Measurements from ENCODE around the gene PGK1.
"Not testable (repeated sequence)": the region's sequence is repeated elsewhere in the genome, so short reads cannot be mapped to it uniquely, and the experiment has no call there.

Gene PGK1

GRCh38 chrX:78103623-78104446, at the start of gene PGK1:
TSS of gene PGK1 (plus strand) at chrX:78104248. CDS start at chrX:78104341, 93 bp downstream.
- DNase-seq, result peak; percentile 67

DNA sequence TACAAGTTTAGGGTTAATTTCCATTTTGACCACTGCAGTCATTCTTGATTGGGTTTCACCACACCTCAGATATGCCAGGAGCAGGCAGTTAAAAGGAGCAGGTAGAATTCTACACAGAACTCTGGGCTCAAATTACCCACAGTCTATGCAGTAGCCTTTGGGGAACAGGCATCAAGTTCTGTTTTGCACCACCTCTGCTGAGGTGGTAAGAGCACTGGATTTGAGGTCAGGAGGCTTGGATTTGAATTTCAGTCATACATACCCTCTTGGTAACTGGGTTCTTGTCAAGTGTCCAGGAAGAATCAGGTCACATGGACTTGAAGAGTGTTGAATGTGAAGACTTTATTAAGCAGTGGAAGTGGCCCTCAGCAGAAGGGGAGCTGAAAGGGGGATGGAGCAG, 40.4 kb upstream of the PGK1 start:
- no peak for DNase-seq

DNA sequence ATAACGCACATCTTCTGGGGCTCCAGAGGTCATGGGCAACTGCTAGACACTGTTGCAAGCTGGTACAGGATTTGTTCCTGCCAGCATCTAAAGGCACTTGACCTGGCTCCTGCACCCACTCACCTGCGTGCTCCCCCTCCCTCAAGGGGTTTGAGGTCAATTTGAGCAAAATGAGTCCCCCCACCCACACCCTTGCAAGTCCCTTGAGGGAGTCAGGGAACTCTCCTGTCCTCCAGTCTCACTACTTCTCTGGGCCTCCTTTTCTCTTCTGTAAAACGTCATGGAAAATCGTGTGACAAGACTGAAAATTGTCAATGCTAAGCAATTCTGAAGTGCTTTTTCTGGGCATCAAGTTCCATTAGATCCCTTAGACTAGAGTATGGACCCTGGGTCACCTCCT, 39.9 kb upstream of the PGK1 start:
- no peak for DNase-seq

DNA sequence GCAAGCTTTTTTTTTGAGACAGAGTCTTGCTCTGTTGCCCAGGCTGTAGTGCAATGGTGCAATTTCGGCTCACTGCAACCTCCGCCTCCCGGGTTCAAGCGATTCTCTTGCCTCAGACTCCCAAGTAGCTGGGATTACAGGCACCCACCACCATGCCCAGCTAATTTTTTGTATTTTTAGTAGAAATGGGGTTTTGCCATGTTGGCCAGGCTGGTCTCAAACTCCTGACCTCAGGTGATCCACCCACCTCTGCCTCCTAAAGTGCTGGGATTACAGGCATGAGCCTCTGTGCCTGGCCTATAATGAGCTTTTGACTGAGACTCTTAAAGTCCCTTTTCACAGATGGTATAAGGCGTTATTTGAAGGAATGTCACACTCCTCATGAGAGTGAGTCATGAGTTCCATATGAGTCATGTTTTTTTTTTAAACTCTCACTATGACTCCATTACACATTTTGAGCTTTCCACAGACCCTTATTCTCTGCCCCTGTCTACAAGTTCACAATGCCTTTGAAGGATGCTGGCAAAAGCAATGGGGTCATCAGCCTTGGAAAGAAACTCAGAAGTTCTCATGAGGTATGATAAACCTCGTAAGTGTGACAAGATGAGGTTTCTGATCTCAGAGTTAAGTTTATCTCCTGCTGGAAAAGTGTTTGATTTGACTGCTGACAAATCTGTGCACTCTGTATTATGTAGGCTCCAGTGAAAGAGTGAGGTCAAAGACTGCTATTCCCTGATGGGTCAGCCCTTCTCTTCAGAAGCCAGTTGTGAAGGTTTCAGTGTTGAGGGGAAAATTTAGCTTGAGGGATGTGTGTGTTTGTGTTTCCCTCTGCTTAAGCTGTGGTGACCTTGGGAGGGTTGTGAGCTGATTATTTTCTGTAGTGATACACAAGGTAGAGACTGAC, 39.1 kb upstream of the PGK1 start:
- not testable (repeated sequence) for DNase-seq

DNA sequence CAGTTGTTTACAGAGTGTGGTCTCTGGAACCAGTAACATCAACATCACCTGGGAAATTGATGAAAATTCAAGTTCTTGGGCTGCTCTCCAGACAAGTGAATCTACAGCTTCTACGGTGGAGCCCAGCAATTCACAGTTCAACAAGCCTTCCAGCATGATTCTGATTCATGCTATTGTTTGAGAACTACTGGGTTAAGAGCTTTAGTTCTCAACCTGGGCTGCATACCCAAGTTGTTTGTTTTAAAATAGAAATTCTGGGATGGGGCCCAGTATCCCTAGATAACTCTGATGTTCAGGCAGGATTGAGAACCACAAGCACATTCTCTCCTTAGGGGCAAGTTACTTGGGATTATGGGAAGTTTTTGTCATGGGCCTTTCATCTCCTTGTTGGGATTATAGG, 37.9 kb upstream of the PGK1 start:
- no peak for DNase-seq

- DNase-seq, result no peak
These were observed 32.7 kb upstream of the PGK1 start for GRCh38 chrX:78071331-78071730.

DNA sequence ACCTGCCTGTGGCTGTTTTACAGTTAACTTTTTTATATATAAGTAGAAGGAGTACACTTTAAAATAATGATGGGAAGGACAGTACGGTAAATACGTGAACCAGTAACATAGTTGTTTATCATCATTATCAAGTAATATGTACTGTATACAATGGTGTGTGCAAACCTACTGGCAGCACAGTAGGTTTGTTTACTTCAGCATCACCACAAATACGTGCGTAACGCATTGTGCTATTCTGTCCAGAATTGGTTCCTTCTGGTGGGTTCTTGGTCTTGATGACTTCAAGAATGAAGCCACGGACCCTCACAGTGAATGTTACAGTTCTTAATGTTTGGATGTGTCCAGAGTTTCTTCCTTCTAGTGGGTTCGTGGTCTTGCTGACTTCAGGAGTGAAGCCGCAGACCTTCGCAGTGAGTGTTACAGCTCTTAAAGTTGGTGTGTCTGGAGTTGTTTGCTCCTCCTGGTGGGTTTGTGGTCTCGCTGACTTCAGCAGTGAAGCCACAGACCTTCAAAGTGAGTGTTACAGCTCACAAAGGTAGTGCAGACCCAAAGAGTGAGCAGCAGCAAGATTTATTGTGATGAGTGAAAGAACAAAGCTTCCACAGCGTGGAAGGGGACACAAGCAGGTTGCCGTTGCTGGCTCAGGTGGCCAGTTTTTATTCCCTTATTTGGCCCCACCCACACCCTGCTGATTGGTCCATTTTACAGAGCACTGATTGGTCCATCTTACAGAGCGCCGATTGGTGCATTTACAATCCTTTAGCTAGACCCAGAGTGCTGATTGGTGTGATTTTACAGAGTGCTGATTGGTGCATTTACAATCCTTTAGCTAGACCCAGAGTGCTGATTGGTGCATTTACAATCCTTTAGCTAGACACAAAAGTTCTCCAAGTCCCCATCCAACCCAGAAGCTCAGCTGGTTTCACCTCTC, 30.6 kb upstream of the PGK1 start:
- DNase-seq, result not testable (repeated sequence)

DNA sequence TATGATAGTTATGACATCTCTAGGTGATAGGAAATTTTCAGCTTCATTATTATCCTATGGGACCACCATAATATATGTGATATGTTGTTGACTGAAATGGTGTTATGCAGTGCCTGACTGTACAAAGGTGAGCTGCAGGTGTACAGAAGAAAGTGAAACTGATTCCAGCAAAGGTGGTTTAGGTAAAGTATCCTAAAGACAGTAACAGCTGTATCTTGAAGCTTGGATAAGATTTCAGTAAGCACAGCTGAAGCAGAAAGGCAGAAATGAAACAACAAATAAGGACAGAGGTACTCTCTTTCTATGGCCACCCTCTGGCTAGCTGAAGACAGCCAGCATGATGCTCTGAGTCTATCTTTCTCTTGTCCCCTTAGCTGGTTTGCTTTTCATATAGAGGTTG, 30.0 kb upstream of the PGK1 start:
- no peak for DNase-seq

DNA sequence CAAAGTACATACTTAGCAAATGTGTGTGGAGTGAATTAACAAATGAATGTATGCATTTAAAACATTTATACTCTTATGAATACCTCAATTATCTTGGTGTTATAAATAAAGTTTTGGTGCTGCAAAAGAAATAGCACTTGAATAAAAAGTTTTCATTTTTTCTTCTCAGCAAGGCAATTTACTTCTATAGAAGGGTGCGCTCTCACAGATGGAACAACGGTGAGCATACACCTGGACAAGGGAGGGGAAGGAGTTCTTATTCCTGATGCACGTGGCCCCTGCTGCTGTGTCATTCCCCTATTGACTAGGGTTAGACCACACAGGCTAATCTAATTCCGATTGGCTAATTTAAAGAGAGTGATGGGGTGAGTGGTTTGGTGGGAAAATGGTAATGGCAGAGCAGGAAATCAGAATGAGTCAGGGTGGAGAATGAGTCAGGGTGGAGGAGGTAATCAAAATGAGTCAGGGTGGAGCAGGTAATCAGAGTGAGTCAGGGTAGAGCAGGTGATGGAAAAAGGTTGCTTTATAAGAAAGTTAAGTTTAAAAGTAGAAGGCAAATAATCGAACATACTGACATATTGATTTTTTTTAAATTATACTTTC, 28.2 kb upstream of the PGK1 start:
- DNase-seq, result no peak

DNA sequence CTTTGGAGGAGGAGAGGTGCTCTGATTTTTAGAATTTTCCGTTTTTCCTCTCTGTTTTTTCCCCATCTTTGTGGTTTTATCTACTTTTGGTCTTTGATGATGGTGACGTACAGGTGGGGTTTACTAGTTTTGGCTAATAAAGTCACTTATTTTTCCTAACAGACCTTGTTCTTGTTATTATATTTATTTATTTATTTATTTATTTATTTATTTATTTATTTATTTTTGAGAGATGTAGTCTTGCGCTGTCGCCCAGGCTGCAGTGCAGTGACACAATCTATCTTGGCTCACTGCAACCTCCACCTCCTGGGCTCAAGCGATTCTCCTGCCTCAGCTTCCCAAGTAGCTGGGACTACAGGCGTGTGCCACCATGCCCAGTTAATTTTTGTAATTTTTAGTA, 22.6 kb upstream of the PGK1 start:
- not testable (repeated sequence) for DNase-seq

GRCh38 chrX:78092296-78092695, 11.8 kb upstream of the PGK1 start:
- DNase-seq, result no peak

- DNase-seq, result no peak
These were observed 5.9 kb upstream of the PGK1 start for GRCh38 chrX:78098108-78098507.

DNA sequence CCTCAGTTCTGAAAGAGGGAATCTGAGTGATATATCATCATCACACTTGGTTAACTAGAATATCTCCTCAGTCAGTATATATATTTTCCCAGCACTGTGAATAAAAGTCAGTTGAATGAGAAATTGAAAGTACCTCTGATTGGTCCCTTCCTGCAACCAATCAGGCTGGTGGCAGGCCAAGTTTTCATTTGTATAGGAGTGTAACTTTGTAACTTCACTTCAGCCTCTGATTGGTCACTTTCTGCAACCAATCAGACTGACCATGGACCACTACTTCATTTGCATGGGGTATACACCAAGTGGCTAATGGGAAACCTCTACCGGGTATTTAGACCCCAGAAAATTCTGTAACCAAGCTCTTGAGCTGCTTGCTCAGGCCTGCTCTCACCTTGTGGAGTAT, 2.0 kb upstream of the PGK1 start:
- no peak for DNase-seq

DNA sequence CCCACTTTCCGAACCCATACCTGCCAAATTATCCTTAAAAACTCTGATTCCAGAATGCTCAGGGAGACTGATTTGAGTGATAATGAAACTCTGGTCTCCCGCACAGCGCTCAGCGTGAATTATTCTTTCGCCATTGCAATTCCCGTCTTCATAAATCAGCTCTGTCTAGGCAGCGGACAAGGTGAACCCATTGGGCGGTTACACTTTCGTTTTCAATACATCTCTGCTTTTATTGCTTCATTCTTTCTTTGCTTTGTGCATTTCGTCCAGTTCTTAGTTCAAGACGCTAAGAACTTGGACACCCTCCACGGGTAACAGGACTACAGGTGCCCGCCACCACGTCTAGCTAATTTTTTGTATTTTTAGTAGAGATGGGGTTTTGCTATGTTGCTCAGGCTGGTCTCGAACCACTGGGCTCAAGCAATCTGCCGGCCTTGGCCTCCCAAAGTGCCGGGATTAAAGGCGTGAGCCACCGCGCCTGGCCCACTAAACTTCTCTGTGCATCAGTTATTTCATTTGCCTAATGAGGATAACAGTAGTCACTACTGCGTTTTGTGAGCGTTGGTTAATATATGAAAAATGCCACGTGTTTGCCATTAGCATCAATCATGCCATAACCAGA, 936 bp upstream of the PGK1 start:
- DNase-seq, result no peak

DNA sequence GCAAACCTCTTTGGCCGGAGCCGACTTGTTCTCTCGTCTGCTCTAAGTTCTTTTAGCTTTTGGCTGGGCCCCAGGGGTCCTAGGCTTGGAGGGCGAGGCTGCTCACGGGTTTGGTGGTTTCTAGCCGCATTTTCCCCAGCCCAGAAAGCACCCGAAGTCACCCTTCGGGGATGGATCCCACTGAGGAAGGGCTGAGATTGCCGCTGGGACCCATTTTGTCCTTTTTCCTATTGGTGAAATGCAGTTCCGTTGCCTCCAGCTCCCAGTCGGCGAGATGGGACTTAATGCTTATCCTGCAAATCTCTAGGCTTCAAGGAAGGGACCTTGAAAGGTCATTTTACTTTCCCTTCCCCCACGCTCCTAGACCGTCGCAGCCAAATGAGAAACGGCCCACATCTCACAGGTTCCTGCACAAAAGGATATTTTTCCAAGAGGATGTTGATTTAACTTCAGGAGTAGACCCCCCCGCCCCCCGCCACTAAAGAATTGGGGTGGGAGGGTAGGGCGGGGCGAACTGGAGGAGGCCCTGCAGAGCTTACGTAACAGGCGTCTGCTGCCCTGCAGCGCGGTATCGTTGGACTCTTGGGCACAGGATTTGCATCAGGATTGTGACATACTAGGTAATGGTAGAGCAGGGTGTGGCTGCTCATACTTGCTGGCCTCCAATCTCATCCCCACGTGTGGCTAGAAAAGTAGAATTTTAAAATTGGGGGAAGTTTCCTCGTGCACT, 564 bp downstream of the PGK1 start:
- DNase-seq, result no peak

GRCh38 chrX:78105944-78106650, 2.0 kb downstream of the PGK1 start:
- no peak for DNase-seq

DNA sequence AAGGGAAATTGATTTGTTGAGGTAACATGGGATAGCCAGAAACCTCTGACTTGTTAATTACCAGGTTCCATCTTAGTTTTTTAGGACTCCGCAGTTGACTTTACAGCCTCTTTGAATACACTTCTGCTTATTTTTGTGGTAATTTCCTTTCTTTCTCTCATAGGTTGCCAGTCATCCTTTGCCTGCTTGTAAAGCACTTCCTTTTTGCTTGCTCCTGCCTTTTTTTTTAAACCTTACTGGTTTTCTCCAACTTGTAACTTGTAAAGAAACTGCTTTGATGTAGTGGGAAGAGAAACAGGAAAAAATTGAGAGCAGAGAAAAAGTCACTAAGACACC, 2.6 kb downstream of the PGK1 start:
- DNase-seq, result no peak

DNA sequence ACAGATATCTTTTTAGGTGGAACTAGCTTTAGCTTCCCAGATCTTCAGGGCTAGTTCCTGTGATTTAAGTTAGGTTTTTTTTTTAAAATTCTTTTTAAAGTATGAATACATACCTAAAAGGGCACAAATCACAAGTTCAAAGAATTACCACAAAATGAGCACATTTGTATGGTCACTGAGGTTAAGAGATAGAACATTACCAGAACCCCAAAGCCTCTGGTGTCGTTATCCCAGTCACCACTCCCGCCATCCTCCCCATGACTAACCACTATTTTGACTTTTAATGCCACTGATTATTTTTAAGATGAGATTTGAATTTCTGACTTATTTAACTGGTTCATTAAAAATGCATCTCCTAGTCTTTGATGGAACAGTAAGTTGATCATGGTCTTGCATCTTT, 5.4 kb downstream of the PGK1 start:
- no peak for DNase-seq

GRCh38 chrX:78111140-78111931, 7.3 kb downstream of the PGK1 start:
- DNase-seq, result no peak

DNA sequence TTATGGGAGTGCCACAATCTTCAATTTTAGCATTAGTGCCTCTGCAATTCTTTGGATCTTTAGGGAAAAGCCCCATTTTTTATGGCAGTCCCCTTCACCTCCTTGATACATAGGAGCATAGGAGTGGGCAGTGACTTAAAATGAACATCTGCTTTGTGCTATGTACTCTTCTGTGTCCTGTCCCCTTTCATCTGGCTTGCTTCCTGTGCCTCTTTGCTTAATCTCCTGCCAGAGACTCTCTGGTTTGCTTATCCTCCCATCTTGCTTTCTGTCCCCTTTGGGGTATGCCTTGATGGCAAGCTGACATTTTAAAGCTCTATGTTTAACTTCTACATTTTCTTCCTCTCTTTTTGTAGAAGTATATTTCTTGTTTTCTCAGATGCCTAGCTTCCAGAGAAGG, 12.3 kb downstream of the PGK1 start:
- no peak for DNase-seq
